Measurements from ENCODE around the gene PRR36.

The PRR36 gene

DNA sequence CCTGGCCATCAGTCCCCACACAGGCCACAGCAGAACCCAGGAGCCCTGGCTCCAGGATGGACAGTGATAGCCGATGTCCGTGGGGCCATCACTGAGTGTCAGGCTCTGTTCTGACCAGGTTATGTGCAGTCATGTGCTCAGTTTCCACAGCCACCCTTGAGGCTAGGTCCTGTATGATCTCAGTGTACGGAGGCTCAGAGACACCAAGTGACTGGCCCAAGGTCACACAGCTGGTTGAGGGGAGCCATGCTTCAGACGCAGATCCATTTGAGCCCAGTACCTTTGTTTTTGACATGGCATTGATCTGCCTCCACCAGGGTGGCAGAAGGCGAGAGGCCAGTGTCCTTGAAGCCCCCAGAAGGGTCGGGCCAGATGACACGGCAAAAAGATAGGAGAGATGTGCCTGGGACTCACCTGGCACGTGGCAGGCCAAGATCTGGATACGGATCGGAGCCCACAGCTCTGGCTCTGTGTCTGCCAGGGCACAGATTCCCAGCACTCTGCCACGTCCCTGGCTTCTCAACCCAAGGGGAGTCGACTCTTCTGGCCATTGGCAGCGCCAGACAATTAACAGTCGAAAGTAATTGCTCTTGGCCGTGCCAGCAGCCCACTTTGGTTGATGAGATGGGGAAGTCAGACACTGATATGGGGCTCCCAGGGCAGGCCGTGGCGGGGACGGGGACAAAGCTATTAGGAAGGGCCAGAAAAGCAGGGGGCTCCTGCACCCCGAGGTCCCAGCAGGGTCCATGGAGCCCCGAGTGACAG, 28.6 kb downstream of the PRR36 start:
- no peak for DNase-seq (ENCODE audit: low spot score)

- no peak for DNase-seq (ENCODE audit: low spot score)
These were observed 29.2 kb downstream of the PRR36 start for GRCh38 chr19:7844951-7845350.

- no peak for DNase-seq (ENCODE audit: low spot score)
These were observed 29.8 kb downstream of the PRR36 start for GRCh38 chr19:7844405-7844804.

GRCh38 chr19:7843521-7843920, 30.7 kb downstream of the PRR36 start:
- no peak for DNase-seq (ENCODE audit: low spot score)

DNA sequence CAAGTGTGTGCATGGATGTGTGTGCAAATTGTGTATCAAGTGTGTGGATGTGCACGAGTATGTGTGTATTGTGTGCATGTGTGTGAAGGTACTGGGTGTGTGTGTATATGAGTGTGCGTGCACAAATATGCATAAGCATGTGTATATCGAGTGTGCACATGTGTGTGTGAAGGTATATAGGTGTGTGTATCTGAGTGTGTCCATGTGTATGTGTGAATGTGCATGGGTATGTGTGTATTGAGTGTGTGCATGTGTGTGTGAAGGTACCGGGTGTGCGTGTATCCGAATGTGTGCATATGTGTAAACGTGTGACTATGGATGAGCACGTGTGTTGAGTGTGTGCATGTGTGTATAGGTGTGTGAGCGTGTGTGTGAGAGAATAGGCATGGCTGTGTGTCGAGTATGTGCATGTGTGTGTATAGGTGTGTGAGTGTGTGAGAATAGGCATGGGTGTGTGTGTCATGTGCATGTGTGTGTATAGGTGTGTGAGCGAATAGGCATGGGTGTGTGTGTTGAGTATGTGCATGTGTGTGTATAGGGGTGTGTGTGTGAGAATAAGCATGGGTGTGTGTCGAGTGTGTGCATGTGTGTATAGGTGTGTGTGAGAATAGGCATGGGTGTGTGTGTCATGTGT, 31.4 kb downstream of the PRR36 start:
- no peak for DNase-seq (ENCODE audit: low spot score)

GRCh38 chr19:7841751-7842660, 32.2 kb downstream of the PRR36 start:
- no peak for DNase-seq (ENCODE audit: low spot score)

DNA sequence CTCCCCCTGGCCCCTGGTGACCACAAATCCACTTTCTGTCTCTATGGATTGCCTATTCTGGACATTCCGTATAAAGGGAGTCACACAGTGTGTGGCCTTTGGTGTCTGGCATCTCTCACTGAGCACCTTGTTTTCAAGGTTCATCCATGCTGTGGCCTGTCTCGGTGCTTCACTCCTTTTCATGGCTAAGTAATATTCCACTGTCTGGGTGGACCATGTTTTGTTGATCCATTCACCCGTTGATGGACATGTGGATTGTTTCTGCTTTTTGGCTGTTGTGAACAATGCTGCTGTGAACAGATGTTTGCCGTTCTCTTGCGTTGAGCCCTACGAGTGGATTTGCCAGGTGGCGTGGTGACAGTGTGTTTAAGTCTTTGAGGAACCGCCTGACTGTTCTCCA, 33.6 kb downstream of the PRR36 start:
- no peak for DNase-seq (ENCODE audit: low spot score)

GRCh38 chr19:7839476-7839875, 34.7 kb downstream of the PRR36 start:
- no peak for DNase-seq (ENCODE audit: low spot score)

- DNase-seq (ENCODE audit: low spot score), result no peak
These were observed 40.7 kb downstream of the PRR36 start for GRCh38 chr19:7833225-7834099.

DNA sequence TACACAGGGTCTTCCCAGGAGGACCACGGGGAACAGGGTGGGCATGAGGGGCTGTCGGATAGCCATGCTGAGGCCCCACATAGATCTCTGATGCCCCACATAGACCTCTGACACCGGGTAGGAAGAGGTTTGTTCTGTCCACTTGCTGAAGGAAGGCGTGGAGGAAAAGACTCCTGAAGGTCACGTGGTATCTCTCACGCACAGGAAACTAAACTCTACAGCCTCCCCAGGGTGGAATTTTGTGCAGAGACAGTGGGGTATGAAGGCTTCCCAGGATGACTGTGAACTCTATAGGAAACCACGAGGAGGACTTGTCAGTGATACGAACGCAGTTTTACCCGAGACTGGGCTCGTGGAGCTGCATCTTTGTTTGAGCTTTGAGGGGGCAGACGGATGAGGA, 41.4 kb downstream of the PRR36 start:
- DNase-seq (ENCODE audit: low spot score), result no peak

DNA sequence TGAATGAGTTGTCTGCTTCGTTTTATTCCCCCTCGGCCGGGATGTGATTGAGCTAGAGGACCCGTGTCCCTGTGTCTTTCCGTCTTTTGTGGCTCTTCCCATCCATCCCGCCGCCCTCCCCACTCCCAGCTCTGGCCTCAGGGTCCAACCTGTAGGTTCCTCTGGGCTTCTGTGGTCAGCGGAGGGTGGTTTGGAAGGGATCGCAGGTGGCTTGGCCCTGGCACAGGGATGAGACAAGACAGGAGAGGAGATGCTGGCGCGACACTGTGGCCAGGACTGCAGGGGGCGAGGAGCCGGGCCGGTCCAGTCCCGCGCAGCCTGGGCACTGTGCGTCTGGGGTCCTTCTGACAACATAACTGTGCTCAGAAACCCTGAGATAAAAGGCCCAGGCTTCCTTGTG, 42.2 kb downstream of the PRR36 start:
- DNase-seq (ENCODE audit: low spot score), result no peak

- DNase-seq (ENCODE audit: low spot score), result peak; percentile 73
These were observed 42.7 kb downstream of the PRR36 start for GRCh38 chr19:7831452-7831851.

DNA sequence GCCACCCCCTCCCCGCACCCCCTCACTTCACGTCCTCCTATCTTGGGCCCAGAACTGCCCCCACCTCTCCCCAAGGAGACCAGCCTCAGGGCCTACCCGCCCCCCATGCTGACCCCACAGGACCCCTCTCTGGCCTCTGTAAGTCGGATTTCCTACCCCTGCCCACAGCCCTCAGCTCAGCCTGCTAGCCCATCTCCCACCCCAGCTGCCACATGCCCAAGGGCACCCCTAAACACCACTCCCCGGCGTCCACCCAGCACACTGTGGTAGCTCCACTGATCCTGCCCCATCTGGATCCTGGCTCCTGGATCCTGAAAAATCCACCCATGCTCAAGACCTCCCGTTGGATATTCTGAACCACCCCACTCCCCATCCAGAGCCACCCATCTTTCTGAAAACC, 43.4 kb downstream of the PRR36 start:
- no peak for DNase-seq (ENCODE audit: low spot score)

DNA sequence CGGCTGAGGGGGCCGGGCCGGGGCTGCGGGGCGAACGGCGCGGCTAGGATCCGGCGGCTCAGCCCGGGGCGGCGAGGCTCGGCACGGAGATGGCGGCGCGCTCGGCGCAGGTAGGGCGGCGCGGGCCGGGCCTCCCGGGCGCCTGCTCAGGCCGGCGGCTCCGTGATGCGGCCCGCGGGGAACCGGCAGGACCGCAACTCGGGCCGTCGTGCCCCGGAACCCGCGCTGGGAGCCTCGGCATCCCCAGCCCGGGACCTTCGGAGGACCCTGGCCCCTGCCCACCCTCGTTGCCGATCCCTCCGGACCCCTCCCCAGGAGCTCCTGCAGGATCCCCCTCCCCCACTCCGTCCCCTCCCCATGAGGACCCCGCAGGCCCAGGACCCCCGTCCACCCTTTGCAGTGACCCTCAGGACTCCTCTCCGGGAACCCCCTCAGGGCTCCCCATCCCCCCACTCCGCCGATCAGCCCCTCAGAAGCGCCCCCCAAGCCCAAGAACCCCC, 43.9 kb downstream of the PRR36 start:
- DNase-seq (ENCODE audit: low spot score), result no peak

DNA sequence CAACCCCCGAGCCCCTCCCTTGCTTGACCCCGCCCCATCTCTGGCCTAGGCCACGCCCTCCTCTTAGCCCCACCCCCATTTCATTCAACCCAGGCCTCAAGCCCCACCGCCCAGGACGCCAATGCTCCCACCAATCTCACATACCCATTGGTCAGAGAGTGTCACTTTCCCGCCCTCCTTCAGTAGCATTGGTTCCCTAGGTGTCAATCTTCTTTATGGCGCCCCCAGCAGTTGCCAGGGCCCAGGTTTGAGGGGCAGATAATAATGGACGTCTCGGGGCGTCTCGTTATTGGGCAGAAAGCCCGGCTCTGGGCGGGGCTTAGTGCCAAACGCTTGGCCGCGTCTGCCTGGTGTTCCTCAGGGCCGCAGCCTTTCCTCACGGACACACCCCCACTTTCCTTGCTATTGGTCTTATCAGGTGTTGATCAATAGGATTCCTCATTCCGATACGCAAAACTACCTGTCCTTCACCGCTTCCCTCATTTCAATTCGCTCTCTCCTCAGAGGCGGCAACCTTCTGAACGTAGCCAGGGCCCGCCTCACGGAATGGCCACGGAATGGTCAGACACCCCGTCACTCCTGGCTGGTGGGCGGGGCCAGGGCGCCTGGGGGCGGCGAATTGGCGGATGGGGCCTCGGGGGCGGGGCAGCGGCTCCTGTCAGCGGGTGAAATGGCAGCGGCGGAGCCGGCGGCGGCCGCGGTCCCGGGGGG, 44.5 kb downstream of the PRR36 start, which contains the start of gene EVI5L:
EVI5L (plus strand) TSS at position 658 of the 711 bp plus-strand sequence. CDS start 16,325 bp downstream, outside the sequence.
- peak; percentile 99 for DNase-seq (ENCODE audit: low spot score)

GRCh38 chr19:7829166-7829520, 45.0 kb downstream of the PRR36 start:
- no peak for DNase-seq (ENCODE audit: low spot score)

GRCh38 chr19:7823686-7824301, 50.4 kb downstream of the PRR36 start:
- no peak for DNase-seq (ENCODE audit: low spot score)

- no peak for DNase-seq (ENCODE audit: low spot score)
These were observed 51.2 kb downstream of the PRR36 start for GRCh38 chr19:7822910-7823515.

GRCh38 chr19:7820588-7820987, 53.6 kb downstream of the PRR36 start:
- DNase-seq (ENCODE audit: low spot score), result no peak

DNA sequence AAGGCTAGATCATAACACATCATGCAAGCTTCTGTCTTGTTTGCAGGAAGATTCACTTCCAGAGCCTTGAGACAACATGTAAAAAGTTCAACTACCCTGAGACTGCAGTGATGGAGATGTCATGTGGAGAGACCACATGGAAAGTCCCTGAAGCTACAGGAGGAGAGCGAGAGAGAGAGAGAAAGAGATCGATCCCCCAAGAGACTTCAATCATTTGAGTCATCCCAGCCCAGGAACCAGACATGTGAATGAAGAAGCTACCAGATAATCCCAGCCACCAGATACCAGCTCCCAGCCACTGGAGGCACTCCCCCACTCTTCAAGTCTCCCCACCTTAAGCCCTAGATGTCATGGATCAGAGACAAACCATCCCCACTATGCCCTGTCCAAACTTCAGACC, 54.9 kb downstream of the PRR36 start:
- no peak for DNase-seq (ENCODE audit: low spot score)

Data from ecto neural progenitor cell (in vitro differentiated cells).